Ectodermal cell (in vitro differentiated cells): ENCODE measurements around the gene CST3.

Experiments used
- H3K27ac ChIP-seq: 2 replicates; pipeline ENCODE4 v1.7.0; 2013; ENCODE audit warnings: mild to moderate bottlenecking, low read depth, low read length; ENCODE audit not compliant: insufficient read depth, poor library complexity, severe bottlenecking
- H3K27me3 ChIP-seq: 2 replicates; pipeline ENCODE4 v1.7.0; 2013; ENCODE audit warnings: mild to moderate bottlenecking, low read length; ENCODE audit not compliant: insufficient read depth, control insufficient read depth, poor library complexity, severe bottlenecking
- H3K36me3 ChIP-seq: one replicate; pipeline ENCODE4 v1.7.0; 2013; ENCODE audit warnings: low read length; ENCODE audit not compliant: control insufficient read depth, insufficient read depth
- H3K4me1 ChIP-seq: one replicate; pipeline ENCODE4 v1.7.0; 2013; ENCODE audit warnings: low read length; ENCODE audit not compliant: control insufficient read depth, insufficient read depth
- H3K4me3 ChIP-seq: 2 replicates; pipeline ENCODE4 v1.7.0; 2013; ENCODE audit warnings: low read depth, low read length, control low read depth; ENCODE audit not compliant: insufficient read depth
- H3K9me3 ChIP-seq: 2 replicates; pipeline ENCODE4 v1.7.0; 2013; ENCODE audit warnings: mild to moderate bottlenecking, low read length, moderate library complexity; ENCODE audit not compliant: control insufficient read depth
- WGBS, 2 experiments: methylation state at CpG; one replicate each; pipeline ENCODE4 v1.1.7; 2013; ENCODE audit warnings: missing lambda C conversion rate in 2 of 2; 5-methylcytosine and 5-hydroxymethylcytosine counted together

The CST3 gene

GRCh38 chr20:23654717-23655116 lies 17.0 kb upstream of the CST3 start:
- no peaks in the 10 kb centered on the region for H3K4me1 ChIP-seq
- no peak overlapping the region for H3K27ac ChIP-seq
- H3K36me3 ChIP-seq = no peaks in the 10 kb centered on the region
- no peaks in the 10 kb centered on the region for H3K9me3 ChIP-seq
- no peaks in the 10 kb centered on the region for H3K27me3 ChIP-seq
- H3K4me3 ChIP-seq = no peak overlapping the region
- 87 to 89% methylated on average over 4 of the region's 4 CpGs for WGBS, 2 experiments

- Histone ChIP-seq H3K4me3 (no peak overlapping the region), H3K27me3 (no peaks in the 10 kb centered on the region), H3K36me3 (no peaks in the 10 kb centered on the region), H3K4me1 (no peaks in the 10 kb centered on the region), H3K27ac (no peak overlapping the region), H3K9me3 (no peaks in the 10 kb centered on the region)
- 86 to 89% methylated on average over 2 of the region's 2 CpGs for WGBS, 2 experiments
These were observed 16.2 kb upstream of the CST3 start for GRCh38 chr20:23654000-23654399.

- Histone ChIP-seq H3K27ac (no peak overlapping the region), H3K4me1 (no peaks in the 10 kb centered on the region), H3K27me3 (no peaks in the 10 kb centered on the region), H3K4me3 (no peak overlapping the region), H3K9me3 (no peaks in the 10 kb centered on the region), H3K36me3 (no peaks in the 10 kb centered on the region)
- 91 to 94% methylated on average over 3 of the region's 3 CpGs for WGBS, 2 experiments
These were observed 15.7 kb upstream of the CST3 start for GRCh38 chr20:23653400-23653938.

- H3K4me3 ChIP-seq = no peak overlapping the region
- H3K27me3 ChIP-seq = no peaks in the 10 kb centered on the region
- WGBS, 2 experiments = 90 to 95% methylated on average over 2 of the region's 2 CpGs
- H3K4me1 ChIP-seq = no peaks in the 10 kb centered on the region
- H3K36me3 ChIP-seq = no peaks in the 10 kb centered on the region
- no peak overlapping the region for H3K27ac ChIP-seq
- no peaks in the 10 kb centered on the region for H3K9me3 ChIP-seq
These were observed 15.2 kb upstream of the CST3 start for GRCh38 chr20:23652926-23653325.

- Histone ChIP-seq H3K36me3 (no peaks in the 10 kb centered on the region), H3K27ac (no peak overlapping the region), H3K4me3 (no peak overlapping the region), H3K9me3 (no peaks in the 10 kb centered on the region), H3K27me3 (no peaks in the 10 kb centered on the region), H3K4me1 (no peaks in the 10 kb centered on the region)
These were observed 14.6 kb upstream of the CST3 start for GRCh38 chr20:23652371-23652770.

GRCh38 chr20:23651117-23651516 lies 13.4 kb upstream of the CST3 start:
- Histone ChIP-seq H3K9me3 (no peaks in the 10 kb centered on the region), H3K27me3 (no peaks in the 10 kb centered on the region), H3K4me3 (no peak overlapping the region), H3K36me3 (no peaks in the 10 kb centered on the region), H3K4me1 (no peaks in the 10 kb centered on the region), H3K27ac (no peak overlapping the region)
- WGBS, 2 experiments = no CpG with 5 or more reads among the region's 2 CpGs

GRCh38 chr20:23649830-23650417 lies 12.2 kb upstream of the CST3 start:
- WGBS, 2 experiments = 90 to 91% methylated on average over 1 of the region's 1 CpG
- Histone ChIP-seq H3K9me3 (no peaks in the 10 kb centered on the region), H3K27me3 (no peaks in the 10 kb centered on the region), H3K27ac (no peak overlapping the region), H3K4me1 (no peaks in the 10 kb centered on the region), H3K36me3 (no peaks in the 10 kb centered on the region), H3K4me3 (no peak overlapping the region)

- H3K36me3 ChIP-seq = no peaks in the 10 kb centered on the region
- no peak overlapping the region for H3K4me3 ChIP-seq
- H3K4me1 ChIP-seq = no peaks in the 10 kb centered on the region
- WGBS, 2 experiments = 87 to 100% methylated on average over 2 of the region's 2 CpGs
- no peaks in the 10 kb centered on the region for H3K27me3 ChIP-seq
- H3K9me3 ChIP-seq = no peaks in the 10 kb centered on the region
- no peak overlapping the region for H3K27ac ChIP-seq
These were observed 11.5 kb upstream of the CST3 start for GRCh38 chr20:23649242-23649641.

GRCh38 chr20:23647346-23647745 lies 9.6 kb upstream of the CST3 start:
- WGBS, 2 experiments = 96 to 100% methylated on average over 2 of the region's 2 CpGs
- Histone ChIP-seq H3K36me3 (no peaks in the 10 kb centered on the region), H3K9me3 (no peaks in the 10 kb centered on the region), H3K27me3 (no peaks in the 10 kb centered on the region), H3K4me1 (no peaks in the 10 kb centered on the region), H3K27ac (no peak overlapping the region), H3K4me3 (no peak overlapping the region)

- WGBS, 2 experiments = 92% methylated on average over 4 of the region's 4 CpGs
These were observed 8.5 kb upstream of the CST3 start for GRCh38 chr20:23646106-23646873.

More at GRCh38 chr20:23646106-23646873, 8.5 kb upstream of the CST3 start:
- Histone ChIP-seq H3K9me3 (no peaks in the 10 kb centered on the region), H3K4me1 (no peaks in the 10 kb centered on the region), H3K27ac (no peak overlapping the region), H3K4me3 (no peak overlapping the region), H3K36me3 (no peaks in the 10 kb centered on the region), H3K27me3 (no peaks in the 10 kb centered on the region)
